Measurements from ENCODE around the gene RC3H1. TPM values are rescaled to one million over a fixed set of nuclear protein-coding genes. Genes with fewer than 3 reads are reported as not detected.

RC3H1 gene
- total RNA-seq, 1 donor from 2014 or later: 39.4 TPM

DNA sequence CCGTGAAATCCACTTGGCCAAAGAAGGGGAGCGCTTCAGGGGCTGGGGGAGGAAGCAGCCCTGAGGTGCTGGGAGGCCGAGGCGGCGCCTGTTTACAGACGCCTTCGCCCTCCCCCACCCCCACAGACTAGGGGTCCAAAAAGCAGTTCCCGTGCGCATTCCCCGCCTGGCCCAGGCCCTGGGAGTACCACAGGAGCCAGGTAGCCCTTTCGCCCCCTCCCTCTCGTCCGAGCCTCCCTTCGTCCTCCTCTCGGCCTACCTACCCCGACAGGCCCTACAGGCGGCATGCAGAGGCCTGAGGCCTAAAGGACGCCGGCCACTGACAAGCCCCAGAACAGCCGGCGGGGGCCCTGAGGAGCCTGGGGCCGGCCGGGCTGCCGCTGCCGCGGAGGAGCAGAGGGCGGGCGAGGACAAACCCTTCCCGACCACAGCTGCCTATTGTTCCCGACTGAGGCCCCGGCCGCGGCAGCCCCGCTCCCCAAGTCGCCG, 522 bp downstream of the RC3H1 start:
- Mint-ChIP-seq H3K4me1 (ENCODE audit: unreplicated experiment) (peaks cover 25% of the 10 kb centered on the region), H3K27me3 (no peaks in the 10 kb centered on the region), H3K36me3 (peaks cover 7% of the 10 kb centered on the region), H3K27ac (peak overlapping the region; percentile 94), H3K9me3 (no peaks in the 10 kb centered on the region), H3K4me3 (peak overlapping the region; percentile 98)
- TF ChIP-seq, protein P1, sequence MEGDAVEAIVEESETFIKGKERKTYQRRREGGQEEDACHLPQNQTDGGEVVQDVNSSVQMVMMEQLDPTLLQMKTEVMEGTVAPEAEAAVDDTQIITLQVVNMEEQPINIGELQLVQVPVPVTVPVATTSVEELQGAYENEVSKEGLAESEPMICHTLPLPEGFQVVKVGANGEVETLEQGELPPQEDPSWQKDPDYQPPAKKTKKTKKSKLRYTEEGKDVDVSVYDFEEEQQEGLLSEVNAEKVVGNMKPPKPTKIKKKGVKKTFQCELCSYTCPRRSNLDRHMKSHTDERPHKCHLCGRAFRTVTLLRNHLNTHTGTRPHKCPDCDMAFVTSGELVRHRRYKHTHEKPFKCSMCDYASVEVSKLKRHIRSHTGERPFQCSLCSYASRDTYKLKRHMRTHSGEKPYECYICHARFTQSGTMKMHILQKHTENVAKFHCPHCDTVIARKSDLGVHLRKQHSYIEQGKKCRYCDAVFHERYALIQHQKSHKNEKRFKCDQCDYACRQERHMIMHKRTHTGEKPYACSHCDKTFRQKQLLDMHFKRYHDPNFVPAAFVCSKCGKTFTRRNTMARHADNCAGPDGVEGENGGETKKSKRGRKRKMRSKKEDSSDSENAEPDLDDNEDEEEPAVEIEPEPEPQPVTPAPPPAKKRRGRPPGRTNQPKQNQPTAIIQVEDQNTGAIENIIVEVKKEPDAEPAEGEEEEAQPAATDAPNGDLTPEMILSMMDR (conservative IDR thresholded peaks at IDR 0.05): no peak
- DNase-seq (ENCODE audit: extremely low spot score, unreplicated experiment): peak; percentile 75

DNA sequence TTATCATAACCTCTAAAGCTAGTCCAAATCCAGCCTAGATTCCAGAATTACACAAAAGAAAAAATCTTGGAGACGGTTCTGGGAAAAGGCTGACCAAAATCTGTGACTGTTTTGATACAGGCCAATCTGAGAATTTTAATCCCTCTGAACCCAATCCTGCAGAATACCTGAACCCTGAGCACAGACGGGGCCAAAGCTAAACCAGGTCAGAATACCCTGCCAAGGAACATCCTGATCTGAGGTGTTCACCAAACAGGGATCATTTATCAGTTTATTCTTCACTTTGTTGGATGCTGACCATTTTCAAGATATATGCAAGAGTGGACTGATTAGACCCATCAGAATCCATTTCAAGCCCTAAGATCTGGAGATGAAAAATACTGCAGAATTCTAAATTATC, 3.6 kb downstream of the RC3H1 start:
- H3K4me3 Mint-ChIP-seq: no peak overlapping the region
- DNase-seq (ENCODE audit: extremely low spot score, unreplicated experiment): no peak
- H3K36me3 Mint-ChIP-seq: peaks cover 7% of the 10 kb centered on the region
- no peaks in the 10 kb centered on the region for H3K9me3 Mint-ChIP-seq
- TF ChIP-seq, protein P1 (conservative IDR thresholded peaks at IDR 0.05): no peak
- H3K27me3 Mint-ChIP-seq: no peaks in the 10 kb centered on the region
- H3K4me1 Mint-ChIP-seq (ENCODE audit: unreplicated experiment): peaks cover 27% of the 10 kb centered on the region
- no peak overlapping the region for H3K27ac Mint-ChIP-seq

DNA sequence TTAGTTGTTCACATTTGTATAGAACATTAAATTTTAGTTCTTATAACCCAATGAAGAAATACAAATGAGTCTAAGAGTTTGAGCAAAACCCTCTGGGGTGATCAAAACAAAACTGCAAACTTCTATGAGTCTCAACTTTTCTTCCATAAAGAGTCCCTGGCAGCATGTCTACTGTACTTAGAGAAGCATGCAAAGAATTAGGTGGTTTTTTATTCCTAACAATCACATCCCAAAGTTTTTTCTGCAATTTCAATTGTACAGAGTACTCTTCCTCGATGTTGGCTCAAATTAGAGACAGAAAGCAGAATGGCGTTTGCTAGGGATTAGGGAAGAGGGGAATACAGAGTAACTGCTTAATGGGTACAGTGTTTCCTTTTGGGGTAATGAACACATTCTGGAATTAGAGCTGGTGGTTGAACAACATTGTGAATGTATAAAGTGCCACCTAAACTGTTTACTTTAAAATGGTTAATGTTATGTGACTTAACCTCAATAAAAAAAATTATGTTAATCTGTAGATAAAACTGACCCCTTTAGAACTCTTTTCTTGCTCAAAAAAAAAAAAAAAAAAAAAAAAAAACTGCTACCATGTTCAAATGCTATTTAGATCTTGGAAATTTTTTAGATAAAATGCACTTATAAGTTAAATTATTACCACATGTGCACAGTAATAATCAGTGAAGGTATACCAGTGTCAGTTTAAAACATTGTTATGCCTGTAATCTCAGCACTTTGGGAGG, 4.8 kb downstream of the RC3H1 start:
- H3K27me3 Mint-ChIP-seq: no peaks in the 10 kb centered on the region
- no peak overlapping the region for H3K27ac Mint-ChIP-seq
- peaks cover 18% of the 10 kb centered on the region for H3K4me1 Mint-ChIP-seq (ENCODE audit: unreplicated experiment)
- DNase-seq (ENCODE audit: extremely low spot score, unreplicated experiment): no peak
- no peak overlapping the region for H3K4me3 Mint-ChIP-seq
- TF ChIP-seq, protein P1 (conservative IDR thresholded peaks at IDR 0.05): no peak
- peaks cover 3% of the 10 kb centered on the region for H3K9me3 Mint-ChIP-seq
- peaks cover 13% of the 10 kb centered on the region for H3K36me3 Mint-ChIP-seq

DNA sequence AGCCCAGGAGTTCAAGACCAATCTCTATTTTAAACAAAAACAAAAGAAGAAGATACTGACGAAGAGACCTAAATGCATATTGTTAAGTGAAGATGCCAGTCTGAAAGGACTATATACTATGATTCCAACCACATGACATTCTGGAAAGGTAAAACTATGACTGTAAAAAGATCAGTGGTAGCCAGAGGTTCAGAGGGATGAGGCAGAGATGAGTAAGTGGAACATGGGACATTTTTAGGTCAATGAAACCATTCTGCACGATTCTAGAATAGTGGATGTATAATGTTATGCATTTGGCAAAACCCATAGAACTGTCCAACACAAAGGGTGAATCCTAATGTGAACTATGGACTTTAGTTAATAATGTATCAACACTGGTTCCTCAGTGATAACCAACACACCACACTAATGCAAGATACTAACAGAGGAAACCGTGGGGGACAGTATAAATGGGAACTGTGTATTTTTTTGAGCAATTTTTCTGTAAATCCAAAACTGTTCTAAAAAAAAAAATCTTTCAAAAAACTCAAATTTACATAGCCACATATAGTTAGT, 8.2 kb downstream of the RC3H1 start:
- TF ChIP-seq, protein P1 (conservative IDR thresholded peaks at IDR 0.05): no peak
- Mint-ChIP-seq H3K9me3 (peaks cover 3% of the 10 kb centered on the region), H3K36me3 (peaks cover 28% of the 10 kb centered on the region), H3K27ac (no peak overlapping the region), H3K4me1 (ENCODE audit: unreplicated experiment) (peaks cover 9% of the 10 kb centered on the region), H3K27me3 (no peaks in the 10 kb centered on the region), H3K4me3 (no peak overlapping the region)
- DNase-seq (ENCODE audit: extremely low spot score, unreplicated experiment): no peak

DNA sequence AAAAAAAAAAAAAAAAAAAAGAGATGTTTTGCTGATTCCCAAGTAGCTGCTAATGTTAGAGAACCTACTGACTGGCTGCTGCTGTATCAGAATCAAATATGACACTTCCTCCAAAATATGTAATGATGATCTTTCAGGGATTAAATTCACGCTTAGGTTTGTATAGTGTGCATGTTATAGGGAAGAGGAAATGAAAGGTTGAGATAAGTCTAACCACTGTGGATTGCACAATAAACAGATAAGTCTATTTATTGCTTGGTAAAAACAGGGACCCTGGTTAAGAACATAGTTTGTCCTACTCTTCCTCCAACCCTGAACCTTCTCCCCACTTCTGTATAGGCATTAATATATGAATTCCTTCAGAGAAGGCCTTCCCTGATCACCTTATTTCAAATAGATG, 13.2 kb downstream of the RC3H1 start:
- H3K36me3 Mint-ChIP-seq: peaks cover 29% of the 10 kb centered on the region
- TF ChIP-seq, protein P1 (conservative IDR thresholded peaks at IDR 0.05): no peak
- H3K27me3 Mint-ChIP-seq: no peaks in the 10 kb centered on the region
- peaks cover 3% of the 10 kb centered on the region for H3K9me3 Mint-ChIP-seq
- no peak for DNase-seq (ENCODE audit: extremely low spot score, unreplicated experiment)
- no peak overlapping the region for H3K4me3 Mint-ChIP-seq
- H3K4me1 Mint-ChIP-seq (ENCODE audit: unreplicated experiment): peaks cover 12% of the 10 kb centered on the region
- no peak overlapping the region for H3K27ac Mint-ChIP-seq
